CD4-positive, alpha-beta T cell treated with Interferon alpha-2 for 1 hour (primary cell): ENCODE data around the gene PLAU.
A peak's percentile ranks its signal among the peaks of the same experiment; 100 is the strongest.
"Not testable (repeated sequence)": the region's sequence is repeated elsewhere in the genome, so short reads cannot be mapped to it uniquely, and the experiment has no call there.

Experiments
- DNase-seq, 2 donors: peaks; one replicate each; pipeline ENCODE4 v3.0.0-alpha.2; 2020 to 2022

PLAU gene

GRCh38 chr10:73955719-73956118, 44.8 kb downstream of the PLAU start:
- no peak for DNase-seq

- DNase-seq = peak; percentile 30 to 71
Measured at GRCh38 chr10:73956476-73957359, 45.8 kb downstream of the PLAU start.

DNA sequence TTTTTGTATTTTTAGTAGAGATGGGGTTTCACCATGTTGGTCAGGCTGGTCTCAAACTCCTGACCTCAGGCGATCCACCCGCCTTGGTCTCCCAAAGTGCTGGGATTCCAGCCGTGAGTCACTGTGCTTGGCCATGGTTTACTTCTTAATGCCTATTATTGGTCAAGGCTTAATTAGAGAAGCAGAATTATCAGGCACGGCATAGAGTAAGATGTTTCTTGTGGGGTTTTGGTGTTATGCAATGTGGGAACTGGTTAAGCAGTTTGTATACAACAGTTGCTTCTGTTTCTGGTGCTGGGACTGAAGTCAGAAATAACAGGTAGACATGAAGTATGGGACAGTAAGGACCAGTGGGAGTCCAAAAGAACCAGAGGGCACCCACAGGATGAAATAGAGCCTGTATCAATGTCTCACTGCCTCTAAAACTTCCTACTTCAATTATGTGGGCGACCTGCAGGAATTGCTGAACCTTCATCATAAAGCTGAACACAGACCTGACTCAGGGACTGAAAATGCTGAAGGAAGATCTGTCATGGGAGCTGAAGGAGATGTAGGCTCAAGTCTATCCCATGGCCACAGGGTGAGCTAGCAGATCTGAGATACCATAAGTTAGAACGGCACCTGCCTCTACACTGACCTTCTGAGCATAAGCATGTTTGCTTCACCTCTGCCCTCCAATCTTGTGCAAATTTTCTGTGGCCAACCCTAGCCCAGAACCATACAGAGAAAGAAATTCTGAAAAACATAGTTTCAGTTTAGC, 48.7 kb downstream of the PLAU start:
- no peak for DNase-seq

DNA sequence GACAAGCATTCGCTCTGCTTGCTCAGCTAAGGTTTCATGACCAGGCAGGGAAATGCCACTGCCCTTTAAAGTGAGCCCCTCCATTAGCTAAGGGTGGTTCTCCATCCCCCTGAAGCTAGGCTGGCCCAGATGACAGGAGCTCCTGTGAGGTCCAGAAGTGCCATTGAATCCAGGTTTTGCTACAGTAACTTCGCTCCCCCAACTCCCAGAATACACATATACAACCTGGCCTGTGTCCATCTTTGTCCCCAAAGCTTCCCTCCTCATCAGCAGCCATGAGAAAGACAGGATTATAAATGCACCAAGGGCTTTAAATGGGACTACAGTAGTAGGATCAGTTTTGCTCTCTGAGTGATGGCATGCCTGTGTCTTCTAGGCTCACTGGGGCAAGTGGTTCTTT, 51.5 kb downstream of the PLAU start:
- no peak for DNase-seq

DNA sequence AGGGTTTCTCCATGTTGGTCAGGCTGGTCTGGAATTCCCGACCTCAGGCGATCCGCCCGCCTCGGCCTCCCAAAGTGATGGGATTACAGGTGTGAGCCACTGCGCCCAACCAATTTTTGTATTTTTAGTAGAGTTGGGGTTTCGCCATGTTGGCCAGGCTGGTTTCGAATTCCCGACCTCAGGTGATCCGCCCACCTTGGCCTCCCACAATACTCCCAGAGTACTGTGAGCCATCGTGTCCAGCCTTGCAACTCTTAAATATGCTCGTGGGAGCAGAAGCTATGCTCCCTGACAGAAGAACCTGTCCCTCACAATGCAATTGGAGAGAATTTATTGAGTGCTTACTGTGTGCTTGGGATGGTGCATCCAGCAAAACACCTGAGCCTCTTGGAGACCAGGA, 52.6 kb downstream of the PLAU start:
- DNase-seq = not testable (repeated sequence)

DNA sequence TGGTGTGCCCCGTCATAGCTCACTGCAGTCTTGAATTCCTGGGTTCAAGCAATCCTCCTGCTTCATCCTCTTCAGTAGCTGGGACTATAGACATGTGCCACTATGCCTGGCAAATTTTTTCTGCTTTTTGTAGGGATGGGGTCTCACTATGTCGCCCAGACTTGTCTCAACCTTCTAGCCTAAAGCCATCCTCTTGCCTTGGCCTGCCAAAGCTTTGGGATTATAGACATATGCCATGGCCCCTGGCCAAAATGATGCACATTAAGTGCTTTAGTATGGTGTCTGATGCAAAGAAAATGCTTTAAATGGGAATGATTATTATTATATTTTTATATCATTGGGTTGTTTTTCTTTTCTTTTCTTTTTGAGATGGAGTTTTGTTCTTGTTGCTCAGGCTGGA, 53.8 kb downstream of the PLAU start:
- no peak for DNase-seq

GRCh38 chr10:73965267-73965889, 54.4 kb downstream of the PLAU start:
- DNase-seq = not testable (repeated sequence)

- DNase-seq = no peak
Measured at GRCh38 chr10:73965890-73966768, 55.2 kb downstream of the PLAU start.

DNA sequence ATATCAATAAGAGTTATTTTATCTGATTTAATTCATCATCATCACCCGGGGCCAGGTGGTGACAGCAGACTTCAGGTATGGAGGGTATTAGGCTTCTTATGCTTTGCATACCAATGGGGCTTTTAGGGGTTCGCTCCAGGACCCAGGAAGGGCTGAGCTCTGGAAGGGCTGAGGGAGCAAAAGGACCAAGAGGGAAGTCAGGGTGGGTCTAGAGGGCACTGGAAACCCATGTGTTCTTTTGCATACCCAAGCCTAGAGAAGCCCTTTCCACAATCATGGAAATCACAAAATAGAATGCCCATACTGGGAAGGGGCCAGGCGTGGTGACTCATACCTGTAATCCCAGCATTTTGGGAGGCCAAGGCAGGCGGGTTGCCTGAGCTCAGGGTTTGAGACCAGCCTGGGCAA, 56.1 kb downstream of the PLAU start:
- no peak for DNase-seq
